HS-5 (cell line): ENCODE results near the gene MUC12.
"Not testable (repeated sequence)": the region's sequence is repeated elsewhere in the genome, so short reads cannot be mapped to it uniquely, and the experiment has no call there.

Experiments used
- DNase-seq: peaks from one replicate; pipeline ENCODE4 v3.0.0-alpha.2; 2012; ENCODE audit warnings: low read depth

MUC12 gene

GRCh38 chr7:100962537-100962936 lies 6.8 kb upstream of the MUC12 start:
- no peak for DNase-seq

- no peak for DNase-seq
These were observed 6.0 kb upstream of the MUC12 start for GRCh38 chr7:100963386-100963785.

- DNase-seq, result no peak
These were observed 5.5 kb upstream of the MUC12 start for GRCh38 chr7:100963874-100964273.

DNA sequence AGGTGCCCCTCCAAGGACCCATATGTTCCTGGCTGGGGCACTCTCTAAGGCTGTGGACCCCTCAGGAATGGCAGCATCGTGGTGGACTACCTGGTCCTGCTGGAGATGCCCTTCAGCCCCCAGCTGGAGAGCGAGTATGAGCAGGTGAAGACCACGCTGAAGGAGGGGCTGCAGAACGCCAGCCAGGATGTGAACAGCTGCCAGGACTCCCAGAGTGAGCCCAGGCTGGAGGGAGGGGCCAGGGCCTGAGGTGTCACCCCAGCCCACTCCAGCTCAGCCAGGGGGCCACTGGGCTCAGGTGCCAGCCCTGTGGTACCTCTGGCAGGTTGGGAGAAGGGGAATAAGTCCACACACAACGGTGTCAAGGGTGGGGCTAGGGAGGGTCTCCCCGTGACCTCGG lies 4.7 kb upstream of the MUC12 start:
- DNase-seq, result no peak

DNA sequence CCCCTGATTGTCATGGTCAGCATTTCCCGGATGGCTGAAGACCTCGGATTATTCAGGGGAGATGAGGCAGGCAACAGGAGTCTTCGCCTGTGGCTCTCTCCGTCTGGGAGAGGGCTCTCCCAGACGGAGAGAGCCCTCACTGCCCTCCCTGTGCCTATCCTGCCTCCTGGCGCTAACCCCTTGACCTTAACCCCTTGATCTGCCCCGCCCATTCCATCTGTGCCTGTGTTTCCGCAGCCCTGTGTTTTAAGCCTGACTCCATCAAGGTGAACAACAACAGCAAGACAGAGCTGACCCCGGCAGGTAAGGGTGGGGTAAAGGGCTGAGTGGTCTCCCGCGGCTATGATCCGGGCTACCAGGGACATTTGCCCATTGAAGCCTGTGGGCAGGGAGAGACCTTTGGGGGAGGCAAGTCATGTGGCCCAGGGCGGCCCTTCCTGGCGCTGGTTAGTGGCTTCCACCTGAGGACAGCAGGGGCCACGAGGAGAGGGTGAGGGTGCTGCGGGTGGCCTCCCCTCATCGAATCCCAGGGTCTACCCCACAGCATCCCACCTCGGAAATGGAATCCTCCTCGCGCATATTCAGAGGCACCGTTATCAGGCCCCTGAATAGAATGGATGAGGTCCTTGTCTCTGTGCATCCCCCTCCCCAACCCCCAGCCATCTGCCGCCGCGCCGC lies 4.2 kb upstream of the MUC12 start:
- DNase-seq, result no peak

GRCh38 chr7:100965723-100966541 lies 3.4 kb upstream of the MUC12 start:
- no peak for DNase-seq

GRCh38 chr7:100966542-100967291 lies 2.6 kb upstream of the MUC12 start:
- DNase-seq, result no peak

- DNase-seq, result no peak
These were observed 2.0 kb upstream of the MUC12 start for GRCh38 chr7:100967292-100967863.

GRCh38 chr7:100968031-100968430 lies 1.3 kb upstream of the MUC12 start:
- DNase-seq, result no peak

- DNase-seq, result no peak
These were observed 715 bp upstream of the MUC12 start for GRCh38 chr7:100968650-100969049.

DNA sequence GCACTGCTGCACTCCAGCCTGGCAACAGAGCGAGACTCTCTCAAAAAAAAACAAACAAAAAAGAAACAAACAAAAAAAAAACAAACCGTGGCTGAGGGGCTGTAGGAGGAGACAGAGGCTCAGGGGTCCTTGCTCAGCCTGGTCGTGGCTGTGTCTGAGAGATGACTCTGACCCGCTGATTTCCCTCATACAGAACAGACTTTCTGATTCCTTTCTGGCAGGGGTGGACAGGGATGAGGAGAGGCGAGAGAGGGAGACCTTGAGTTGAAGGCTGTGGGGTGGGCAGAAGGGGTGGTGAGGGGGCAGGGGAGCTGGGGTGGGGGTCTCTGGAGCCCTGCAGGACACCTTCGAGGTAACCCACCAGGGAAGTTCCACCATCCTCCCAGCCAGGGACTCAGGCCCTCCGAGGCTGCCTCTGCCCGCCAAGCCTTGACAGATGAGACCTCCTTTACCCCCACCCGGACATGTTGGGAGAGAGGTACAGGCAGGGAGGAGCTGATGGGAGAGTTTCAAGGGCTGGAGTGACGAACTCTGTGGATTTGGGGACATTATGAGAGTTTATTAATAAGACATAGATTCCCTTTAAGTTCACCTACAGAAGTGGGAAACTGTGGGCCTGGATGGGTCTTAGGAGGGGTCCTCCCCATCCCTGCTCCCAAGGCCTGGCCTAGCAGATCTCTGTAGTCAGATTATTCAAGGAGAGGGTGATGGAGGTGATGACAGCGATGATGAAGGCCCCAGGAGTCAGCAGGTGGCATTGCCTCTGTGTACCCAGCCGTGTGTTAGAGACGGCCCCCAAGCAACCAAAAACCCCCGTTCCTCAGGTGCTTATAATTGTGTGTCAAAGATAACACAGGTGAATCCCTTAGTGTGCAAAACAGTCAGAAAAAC lies 2.0 kb downstream of the MUC12 start:
- DNase-seq, result no peak

- DNase-seq, result no peak
These were observed 2.6 kb downstream of the MUC12 start for GRCh38 chr7:100972002-100972347.

DNA sequence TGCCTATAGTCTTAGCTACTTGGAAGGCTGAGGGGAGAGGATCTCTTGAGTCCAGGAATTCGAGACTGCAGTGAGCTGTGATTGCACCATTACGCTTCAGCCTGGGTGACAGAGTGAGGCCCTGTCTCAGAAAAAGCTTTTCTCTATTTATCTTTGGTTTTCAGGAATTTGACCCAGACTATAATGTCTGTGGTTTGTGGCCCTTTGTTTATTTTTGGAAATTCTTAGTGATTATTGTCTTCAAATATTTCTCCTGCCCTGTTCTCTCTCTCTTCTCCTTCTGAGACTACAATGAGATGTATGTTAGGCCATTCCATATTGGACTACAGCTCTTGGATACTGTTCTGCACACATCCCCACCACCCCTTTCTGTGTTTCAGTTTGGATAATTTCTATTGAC lies 4.7 kb downstream of the MUC12 start:
- no peak for DNase-seq

DNA sequence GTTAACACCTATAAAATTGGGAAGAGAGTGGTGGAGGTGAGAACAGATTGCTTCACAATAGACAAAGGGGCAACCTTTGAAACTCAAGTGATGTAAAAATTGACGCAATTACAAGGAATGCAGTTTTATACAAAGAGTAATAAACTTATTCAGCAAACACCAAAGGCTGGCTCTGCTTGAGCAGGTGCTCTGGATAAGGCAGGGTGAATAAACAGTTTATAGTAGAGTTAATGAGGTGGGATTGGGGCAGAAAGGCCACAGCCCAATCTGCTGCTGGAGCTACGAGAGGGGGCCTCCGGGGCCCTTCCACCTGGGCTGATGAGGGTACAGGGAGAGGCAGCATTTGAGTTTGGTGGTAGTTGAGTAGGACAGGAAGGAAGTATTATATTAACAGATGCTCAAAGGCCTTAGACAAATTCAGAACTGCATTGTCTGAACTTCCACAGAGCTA lies 6.0 kb downstream of the MUC12 start:
- no peak for DNase-seq

GRCh38 chr7:100978300-100978699 lies 8.9 kb downstream of the MUC12 start:
- no peak for DNase-seq

GRCh38 chr7:100983451-100984187 lies 14.3 kb downstream of the MUC12 start:
- peak; percentile 49 for DNase-seq

DNA sequence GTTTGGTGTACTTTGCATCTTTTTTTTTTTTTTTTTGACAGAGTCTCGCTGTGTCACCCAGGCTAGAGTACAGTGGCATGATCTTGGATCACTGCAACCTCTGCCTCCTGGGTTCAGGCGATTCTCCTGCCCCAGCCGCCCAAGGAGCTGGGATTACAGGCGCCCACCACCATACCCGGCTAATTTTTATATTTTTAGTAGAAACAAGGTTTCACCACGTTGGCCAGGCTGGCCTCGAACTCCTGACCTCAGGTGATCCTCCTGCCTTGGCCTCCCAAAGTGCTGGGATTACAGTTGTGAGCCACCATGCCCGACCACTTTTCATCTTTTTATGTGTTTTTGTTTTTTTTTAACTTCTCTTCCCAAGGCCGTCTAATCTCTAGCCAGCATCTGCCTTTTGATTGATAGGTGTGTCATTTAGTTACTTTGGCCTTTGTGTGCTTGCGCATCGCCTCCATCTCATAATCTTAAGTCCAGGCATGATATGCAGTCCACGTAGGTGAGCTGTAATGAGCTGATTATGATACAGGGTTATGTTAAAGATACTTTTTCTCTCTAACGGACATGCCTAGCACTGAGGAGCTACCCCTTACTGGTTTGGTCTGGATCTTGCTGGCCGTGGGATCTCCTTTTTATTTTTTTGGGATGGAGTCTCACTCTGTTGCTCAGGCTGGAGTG lies 15.0 kb downstream of the MUC12 start:
- DNase-seq, result not testable (repeated sequence)

GRCh38 chr7:100985033-100985797 lies 15.8 kb downstream of the MUC12 start:
- not testable (repeated sequence) for DNase-seq

- no peak for DNase-seq
These were observed 22.3 kb downstream of the MUC12 start for GRCh38 chr7:100991631-100992030.
